ENCODE data around the gene DDN.

Gene DDN

DNA sequence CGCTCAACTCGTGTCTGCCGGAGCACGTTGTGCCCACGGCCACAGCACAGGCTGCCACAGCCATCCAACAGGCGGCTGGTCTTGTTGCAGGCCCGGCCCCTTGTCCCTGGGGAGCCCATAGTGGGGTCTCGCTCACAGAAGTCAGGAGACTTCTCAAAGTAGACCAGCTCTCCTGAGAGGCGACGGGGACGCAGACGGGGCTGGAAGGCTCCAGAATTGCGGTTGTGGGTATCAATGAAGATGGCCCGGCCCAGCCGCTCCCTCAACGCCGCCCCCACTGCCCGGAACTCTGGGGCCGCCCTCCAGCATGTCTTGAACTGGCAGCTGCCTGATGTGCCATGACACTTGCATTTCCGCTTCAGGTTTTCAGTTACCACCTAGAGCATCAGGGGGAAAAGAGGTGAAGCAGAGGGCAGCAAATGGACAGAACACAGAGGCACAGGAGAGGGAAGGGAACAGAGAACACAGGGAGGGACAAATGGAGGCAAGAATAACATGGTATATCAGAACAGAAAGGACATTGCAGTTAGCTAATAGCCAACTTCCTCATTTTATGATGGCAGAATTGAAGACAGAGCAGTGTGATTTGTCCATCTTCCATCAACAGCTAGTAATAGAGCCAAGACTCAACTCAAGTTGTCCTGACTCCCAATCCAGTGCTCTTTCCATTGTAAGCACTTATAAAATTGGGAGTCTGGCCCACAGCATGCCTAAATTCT is 32.8 kb downstream of the DDN start:
- 86 to 87% methylated on average over 20 of the region's 20 CpGs for WGBS, 2 experiments
- Histone ChIP-seq H3K36me3 (ENCODE audit: control insufficient read depth, insufficient read depth, low read length) (no peaks in the 10 kb centered on the region), H3K27me3 (ENCODE audit: control insufficient read depth, insufficient read depth, low read length, poor library complexity, severe bottlenecking) (peaks cover 30% of the 10 kb centered on the region), H3K4me3 (ENCODE audit: insufficient read depth, low read depth, low read length) (no peak overlapping the region), H3K9me3 (ENCODE audit: control insufficient read depth, low read length) (no peaks in the 10 kb centered on the region), H3K4me1 (ENCODE audit: control insufficient read depth, insufficient read depth, low read length) (peaks cover 25% of the 10 kb centered on the region), H3K27ac (ENCODE audit: insufficient read depth, low read depth, low read length, poor library complexity, severe bottlenecking) (no peak overlapping the region)

DNA sequence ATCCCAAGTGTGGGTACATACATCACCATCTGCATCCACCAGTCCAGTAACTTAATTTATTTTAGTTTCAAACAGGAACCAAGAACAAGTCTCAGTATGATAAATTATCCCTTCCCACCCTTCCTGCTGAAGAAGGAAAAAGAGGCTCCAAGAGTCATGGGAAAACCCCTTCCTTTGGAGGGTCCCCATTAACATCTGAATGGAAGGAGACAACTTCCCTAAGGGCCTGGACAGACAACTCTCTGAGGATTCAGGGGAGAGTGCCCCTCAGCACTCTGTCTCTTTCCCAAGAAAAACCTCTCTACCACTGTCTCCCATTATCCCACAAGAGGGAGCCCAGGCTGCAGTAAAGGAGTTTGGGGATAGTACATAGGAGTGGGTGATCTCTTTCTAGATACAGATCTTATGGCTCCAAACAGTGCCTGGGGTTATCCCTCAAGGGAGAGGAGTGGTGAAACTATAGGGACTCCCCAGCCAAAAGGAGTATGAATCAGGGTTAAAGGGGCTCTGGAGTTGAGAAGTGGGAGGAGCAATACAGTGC is 33.8 kb downstream of the DDN start:
- Histone ChIP-seq H3K27me3 (ENCODE audit: control insufficient read depth, insufficient read depth, low read length, poor library complexity, severe bottlenecking) (peaks cover 21% of the 10 kb centered on the region), H3K4me1 (ENCODE audit: control insufficient read depth, insufficient read depth, low read length) (peaks cover 18% of the 10 kb centered on the region), H3K4me3 (ENCODE audit: insufficient read depth, low read depth, low read length) (no peak overlapping the region), H3K27ac (ENCODE audit: insufficient read depth, low read depth, low read length, poor library complexity, severe bottlenecking) (no peak overlapping the region), H3K9me3 (ENCODE audit: control insufficient read depth, low read length) (no peaks in the 10 kb centered on the region), H3K36me3 (ENCODE audit: control insufficient read depth, insufficient read depth, low read length) (no peaks in the 10 kb centered on the region)

DNA sequence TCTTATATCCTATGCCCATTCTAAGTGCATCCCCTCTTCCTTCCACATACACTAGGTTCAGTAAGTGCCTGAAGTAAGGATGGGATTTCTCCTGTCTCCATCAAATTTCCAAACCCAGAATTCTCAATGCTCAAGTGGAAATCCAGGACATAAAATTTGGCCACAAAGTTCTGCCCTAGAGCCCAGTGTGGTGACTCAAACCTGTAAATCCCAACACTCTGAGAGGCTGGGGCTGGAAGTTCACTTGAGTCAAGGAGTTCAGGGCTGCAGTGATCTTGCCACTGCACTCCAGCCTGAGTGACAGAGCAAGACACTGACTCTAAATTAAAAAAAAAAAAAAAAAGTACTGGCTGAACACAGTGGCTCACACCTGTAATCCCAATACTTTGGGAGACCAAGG is 37.4 kb downstream of the DDN start:
- Histone ChIP-seq H3K9me3 (ENCODE audit: control insufficient read depth, low read length) (no peaks in the 10 kb centered on the region), H3K4me1 (ENCODE audit: control insufficient read depth, insufficient read depth, low read length) (no peaks in the 10 kb centered on the region), H3K27me3 (ENCODE audit: control insufficient read depth, insufficient read depth, low read length, poor library complexity, severe bottlenecking) (no peaks in the 10 kb centered on the region), H3K27ac (ENCODE audit: insufficient read depth, low read depth, low read length, poor library complexity, severe bottlenecking) (no peak overlapping the region), H3K36me3 (ENCODE audit: control insufficient read depth, insufficient read depth, low read length) (no peaks in the 10 kb centered on the region), H3K4me3 (ENCODE audit: insufficient read depth, low read depth, low read length) (no peak overlapping the region)

DNA sequence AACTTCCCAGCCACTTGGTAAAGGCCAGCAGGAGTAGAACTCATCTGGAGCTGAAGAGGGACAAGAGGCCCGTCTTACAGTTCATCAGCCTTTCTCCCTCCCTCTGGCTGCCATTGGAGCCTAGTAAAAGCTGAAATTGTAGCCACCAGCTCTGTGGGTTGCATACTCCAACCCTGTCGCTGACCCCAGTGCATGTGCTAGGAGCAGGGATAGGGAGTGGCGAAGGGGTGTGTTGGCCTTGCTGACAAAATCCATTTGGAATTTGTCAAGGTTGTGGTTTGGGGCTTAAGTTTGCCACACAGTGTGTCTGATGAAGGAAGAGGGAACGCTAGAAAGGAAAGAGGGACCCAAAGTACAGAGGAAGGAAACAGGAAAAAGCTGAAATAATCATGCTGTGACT is 37.8 kb downstream of the DDN start:
- WGBS, 2 experiments, result 51 to 55% methylated on average over 4 of the region's 4 CpGs
- no peaks in the 10 kb centered on the region for H3K27me3 ChIP-seq (ENCODE audit: control insufficient read depth, insufficient read depth, low read length, poor library complexity, severe bottlenecking)
- no peaks in the 10 kb centered on the region for H3K36me3 ChIP-seq (ENCODE audit: control insufficient read depth, insufficient read depth, low read length)
- H3K9me3 ChIP-seq (ENCODE audit: control insufficient read depth, low read length), result no peaks in the 10 kb centered on the region
- H3K27ac ChIP-seq (ENCODE audit: insufficient read depth, low read depth, low read length, poor library complexity, severe bottlenecking), result no peak overlapping the region
- no peak overlapping the region for H3K4me3 ChIP-seq (ENCODE audit: insufficient read depth, low read depth, low read length)
- H3K4me1 ChIP-seq (ENCODE audit: control insufficient read depth, insufficient read depth, low read length), result no peaks in the 10 kb centered on the region

DNA sequence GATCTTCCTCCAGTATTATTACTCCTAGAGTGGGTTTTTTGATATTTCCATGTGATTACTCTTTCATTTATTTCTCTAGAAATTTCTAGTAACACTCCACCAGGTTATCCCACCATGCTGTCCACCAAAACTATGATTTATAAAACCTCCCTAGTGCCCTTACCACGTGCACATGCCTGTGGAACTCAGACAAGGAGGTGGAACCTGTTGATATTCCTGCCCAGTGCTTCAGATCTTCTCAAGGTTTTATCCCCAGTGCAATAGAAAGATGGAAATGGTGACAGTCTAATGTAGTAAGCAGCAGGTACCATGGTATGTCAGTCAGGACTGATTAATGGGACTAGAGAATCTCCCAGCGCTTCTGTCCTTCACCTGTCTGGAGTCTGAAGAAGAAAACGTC is 38.3 kb downstream of the DDN start:
- no peaks in the 10 kb centered on the region for H3K4me1 ChIP-seq (ENCODE audit: control insufficient read depth, insufficient read depth, low read length)
- 83 to 90% methylated on average over 3 of the region's 3 CpGs for WGBS, 2 experiments
- no peaks in the 10 kb centered on the region for H3K27me3 ChIP-seq (ENCODE audit: control insufficient read depth, insufficient read depth, low read length, poor library complexity, severe bottlenecking)
- H3K9me3 ChIP-seq (ENCODE audit: control insufficient read depth, low read length), result no peaks in the 10 kb centered on the region
- H3K27ac ChIP-seq (ENCODE audit: insufficient read depth, low read depth, low read length, poor library complexity, severe bottlenecking), result no peak overlapping the region
- H3K4me3 ChIP-seq (ENCODE audit: insufficient read depth, low read depth, low read length), result no peak overlapping the region
- no peaks in the 10 kb centered on the region for H3K36me3 ChIP-seq (ENCODE audit: control insufficient read depth, insufficient read depth, low read length)

DNA sequence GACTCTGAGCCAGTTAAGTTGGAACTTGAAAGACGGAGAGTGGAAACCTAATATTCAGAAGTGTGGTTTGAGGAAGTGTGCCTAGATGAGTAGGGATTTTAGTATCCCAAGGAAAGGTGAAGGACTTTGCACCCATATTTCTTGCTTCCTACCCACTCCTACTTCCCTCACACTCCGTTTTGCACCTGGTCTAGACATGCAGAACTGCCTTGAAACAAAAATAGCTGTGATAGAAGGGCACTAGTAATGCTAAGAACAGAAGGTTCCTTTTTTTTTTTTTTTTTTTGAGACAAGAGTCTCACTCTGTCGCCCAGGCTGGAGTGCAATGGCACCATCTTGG is 41.2 kb downstream of the DDN start:
- 59 to 64% methylated on average over 3 of the region's 3 CpGs for WGBS, 2 experiments
- H3K27me3 ChIP-seq (ENCODE audit: control insufficient read depth, insufficient read depth, low read length, poor library complexity, severe bottlenecking), result no peaks in the 10 kb centered on the region
- peak overlapping the region; percentile 96 for H3K4me3 ChIP-seq (ENCODE audit: insufficient read depth, low read depth, low read length)
- peak overlapping the region; percentile 19 for H3K27ac ChIP-seq (ENCODE audit: insufficient read depth, low read depth, low read length, poor library complexity, severe bottlenecking)
- H3K9me3 ChIP-seq (ENCODE audit: control insufficient read depth, low read length), result no peaks in the 10 kb centered on the region
- peaks cover 12% of the 10 kb centered on the region for H3K4me1 ChIP-seq (ENCODE audit: control insufficient read depth, insufficient read depth, low read length)
- H3K36me3 ChIP-seq (ENCODE audit: control insufficient read depth, insufficient read depth, low read length), result no peaks in the 10 kb centered on the region

DNA sequence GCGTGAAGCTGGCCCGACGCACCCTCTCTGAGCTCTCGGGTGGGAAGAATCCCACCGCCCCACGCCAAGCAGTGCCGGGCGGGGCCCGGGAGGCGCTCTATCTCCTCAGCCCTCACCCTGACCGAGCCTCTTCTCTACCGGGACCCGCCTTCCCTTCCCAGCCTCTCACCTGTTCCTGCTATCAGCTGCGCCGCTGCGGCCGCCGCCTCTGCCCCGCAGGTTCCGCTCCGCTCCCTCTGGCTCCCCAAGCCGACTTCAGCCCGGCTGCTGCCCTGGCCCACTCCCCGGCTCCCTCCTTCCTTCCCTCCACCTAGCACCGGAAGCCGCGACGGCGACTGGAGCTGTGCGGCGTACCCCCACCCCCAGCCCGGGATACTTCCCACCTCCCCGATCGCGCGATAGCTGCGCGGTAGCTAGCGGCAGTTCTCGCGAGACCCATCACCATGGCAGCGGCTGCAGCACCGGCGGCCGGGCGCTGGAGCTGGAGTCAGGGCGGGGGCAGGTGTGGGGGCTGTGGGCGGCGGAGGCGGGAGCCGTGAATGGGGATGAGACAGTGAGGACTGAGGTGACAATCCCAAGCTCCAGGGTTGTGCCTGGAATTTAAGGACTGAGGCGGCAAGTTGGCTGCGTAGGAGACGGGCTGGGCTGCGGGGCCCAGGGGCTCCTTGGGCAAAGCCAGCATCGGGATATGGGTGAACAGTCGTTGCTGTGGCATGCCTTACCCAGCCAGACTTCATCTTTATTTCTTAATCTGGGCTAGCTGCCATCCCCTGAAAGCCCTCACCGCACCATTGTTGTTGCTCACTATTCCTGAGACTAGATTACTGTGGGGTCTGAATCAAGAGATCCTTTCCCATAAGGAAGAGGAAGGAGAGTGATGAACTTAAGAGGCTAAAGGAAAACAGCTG is 41.8 kb downstream of the DDN start, which contains the start of gene ARF3:
Gene ARF3 (minus strand): TSS at position 347 of the 908 bp plus-strand sequence. CDS start 16,392 bp downstream, outside the sequence.
- Histone ChIP-seq H3K27me3 (ENCODE audit: control insufficient read depth, insufficient read depth, low read length, poor library complexity, severe bottlenecking) (no peaks in the 10 kb centered on the region), H3K4me1 (ENCODE audit: control insufficient read depth, insufficient read depth, low read length) (peaks cover 12% of the 10 kb centered on the region), H3K4me3 (ENCODE audit: insufficient read depth, low read depth, low read length) (peak within 1 kb of the TSS; percentile 96), H3K27ac (ENCODE audit: insufficient read depth, low read depth, low read length, poor library complexity, severe bottlenecking) (peak within 1 kb of the TSS; percentile 84), H3K9me3 (ENCODE audit: control insufficient read depth, low read length) (no peaks in the 10 kb centered on the region), H3K36me3 (ENCODE audit: control insufficient read depth, insufficient read depth, low read length) (no peaks in the 10 kb centered on the region)
- 0% methylated on average over 58 of the region's 58 CpGs for WGBS, 2 experiments

DNA sequence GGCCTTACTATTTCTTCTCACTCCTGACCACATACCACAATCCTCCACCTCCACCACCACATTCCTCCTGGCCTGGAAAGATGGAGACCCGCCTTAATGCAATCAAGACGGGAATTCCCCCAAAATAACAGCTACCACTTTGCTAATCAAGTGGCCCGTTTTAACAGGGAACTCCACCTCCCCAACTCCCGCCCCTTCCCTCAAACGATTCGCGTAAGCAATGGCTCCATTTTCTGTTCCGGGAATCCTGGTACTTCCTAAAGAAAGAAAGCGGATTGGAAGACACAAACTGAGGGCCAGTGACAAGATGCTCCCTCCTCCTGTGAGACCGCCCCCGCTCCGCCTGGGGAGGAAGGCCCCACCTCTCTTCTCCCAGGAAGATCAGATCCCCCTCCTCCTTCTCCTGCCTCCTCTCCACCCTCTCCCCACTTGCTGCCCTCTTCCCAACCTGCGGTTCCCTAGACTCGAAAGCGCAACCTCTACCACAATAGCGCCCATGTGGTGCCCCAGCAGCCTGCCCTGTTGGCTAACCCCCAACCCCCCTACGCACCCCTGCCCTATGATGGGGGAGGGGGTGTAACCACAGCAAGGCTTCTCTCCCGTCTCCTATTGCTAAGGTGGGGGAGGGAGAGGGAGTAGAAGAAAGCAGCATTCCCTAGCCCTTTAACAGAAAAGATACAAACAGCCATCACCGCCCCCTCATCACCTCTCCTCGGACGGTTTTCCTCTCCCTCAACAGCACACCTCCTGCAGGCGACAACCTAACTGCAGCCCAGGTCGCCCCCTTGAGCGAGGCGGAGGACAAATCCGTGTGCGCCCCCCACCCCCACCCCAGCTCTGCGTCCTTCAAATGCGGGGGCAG is 42.7 kb downstream of the DDN start:
- peak overlapping the region; percentile 84 for H3K27ac ChIP-seq (ENCODE audit: insufficient read depth, low read depth, low read length, poor library complexity, severe bottlenecking)
- no peaks in the 10 kb centered on the region for H3K9me3 ChIP-seq (ENCODE audit: control insufficient read depth, low read length)
- H3K36me3 ChIP-seq (ENCODE audit: control insufficient read depth, insufficient read depth, low read length), result no peaks in the 10 kb centered on the region
- no peaks in the 10 kb centered on the region for H3K27me3 ChIP-seq (ENCODE audit: control insufficient read depth, insufficient read depth, low read length, poor library complexity, severe bottlenecking)
- H3K4me1 ChIP-seq (ENCODE audit: control insufficient read depth, insufficient read depth, low read length), result peaks cover 12% of the 10 kb centered on the region
- WGBS, 2 experiments, result 0% methylated on average over 27 of the region's 29 CpGs
- peak overlapping the region; percentile 96 for H3K4me3 ChIP-seq (ENCODE audit: insufficient read depth, low read depth, low read length)

DNA sequence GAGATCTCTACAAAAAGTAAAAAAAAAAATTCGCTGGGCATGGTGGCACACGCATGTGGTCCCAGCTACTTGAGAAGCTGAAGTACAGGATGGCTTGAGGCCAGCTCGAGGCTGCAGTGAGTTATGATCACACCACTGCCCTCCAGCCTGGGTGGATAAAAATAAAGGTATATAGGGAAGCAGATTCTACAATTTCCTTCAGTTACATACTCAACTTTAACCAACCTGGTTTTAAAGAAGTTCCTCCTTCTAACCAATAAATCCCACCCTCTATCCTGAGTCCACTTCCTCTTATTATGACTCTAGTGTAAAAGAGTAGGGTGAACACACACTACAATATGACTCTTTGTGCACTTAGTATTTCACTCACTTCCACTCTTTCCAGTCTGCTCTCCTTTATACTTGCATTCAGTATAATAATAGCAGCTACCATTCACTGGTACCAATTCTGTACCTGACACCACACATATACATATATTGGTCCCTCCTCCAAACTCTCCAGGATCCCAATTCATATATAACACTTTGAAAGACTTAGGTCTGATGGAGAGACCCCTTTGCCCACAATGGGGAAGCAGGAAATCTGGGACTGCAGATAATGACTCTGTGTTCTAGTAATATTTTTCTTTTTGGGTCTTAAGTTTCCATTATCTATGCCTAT is 44.2 kb downstream of the DDN start:
- Histone ChIP-seq H3K4me3 (ENCODE audit: insufficient read depth, low read depth, low read length) (no peak overlapping the region), H3K36me3 (ENCODE audit: control insufficient read depth, insufficient read depth, low read length) (peaks cover 4% of the 10 kb centered on the region), H3K9me3 (ENCODE audit: control insufficient read depth, low read length) (no peaks in the 10 kb centered on the region), H3K4me1 (ENCODE audit: control insufficient read depth, insufficient read depth, low read length) (peaks cover 12% of the 10 kb centered on the region), H3K27me3 (ENCODE audit: control insufficient read depth, insufficient read depth, low read length, poor library complexity, severe bottlenecking) (no peaks in the 10 kb centered on the region), H3K27ac (ENCODE audit: insufficient read depth, low read depth, low read length, poor library complexity, severe bottlenecking) (no peak overlapping the region)
- WGBS, 2 experiments, result 87 to 94% methylated on average over 3 of the region's 3 CpGs
